ENCODE measurements around the gene PRIM1.
"Not testable (repeated sequence)": the region's sequence is repeated elsewhere in the genome, so short reads cannot be mapped to it uniquely, and the experiment has no call there.

The PRIM1 gene

DNA sequence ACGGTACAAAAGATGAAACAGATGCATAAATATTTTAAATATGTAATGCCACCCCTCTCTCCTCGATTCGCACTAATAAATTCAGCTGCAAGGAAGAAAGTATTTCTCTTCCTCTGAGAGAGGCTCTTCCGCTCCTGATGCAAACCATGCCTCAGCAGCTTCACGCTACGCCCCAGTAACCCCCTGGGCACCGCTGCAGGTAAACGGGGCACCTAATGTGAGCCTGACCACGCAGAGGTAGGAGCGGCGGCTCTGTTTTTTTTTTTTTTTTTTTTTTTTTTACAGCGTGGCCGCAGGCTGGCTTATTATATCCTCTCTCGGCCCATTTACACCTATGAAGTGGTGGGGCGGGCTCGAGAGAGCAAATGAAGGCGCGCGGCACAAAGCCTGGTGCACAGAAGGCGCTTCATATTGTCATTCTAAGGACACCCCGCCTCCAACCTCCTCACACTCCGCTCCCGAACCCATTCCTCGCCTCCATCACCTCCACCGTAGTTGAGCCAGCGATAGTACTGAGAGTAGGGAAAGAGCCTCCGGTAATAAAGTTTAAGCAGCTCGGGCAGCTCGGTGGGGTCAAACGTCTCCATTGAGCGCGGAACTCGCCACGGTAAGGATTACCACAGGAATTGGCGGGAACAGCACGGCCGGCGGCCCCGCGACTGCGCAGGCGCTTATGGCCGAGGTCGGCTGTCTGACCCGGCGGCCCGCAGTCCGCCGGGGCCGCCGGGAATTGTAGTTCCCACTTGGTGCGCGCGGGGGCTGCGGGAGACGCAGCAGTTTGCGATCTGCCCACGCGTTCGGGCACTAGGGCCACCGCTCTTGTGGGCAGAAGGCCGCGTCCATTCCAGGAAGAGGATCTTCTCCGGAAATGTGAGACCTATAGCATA is at the start of gene PRIM1:
PRIM1 (minus strand) TSS at position 612 of the 887 bp plus-strand sequence; CDS start at position 587, 25 bp downstream.
- peak; percentile 85 to 90 for DNase-seq

DNA sequence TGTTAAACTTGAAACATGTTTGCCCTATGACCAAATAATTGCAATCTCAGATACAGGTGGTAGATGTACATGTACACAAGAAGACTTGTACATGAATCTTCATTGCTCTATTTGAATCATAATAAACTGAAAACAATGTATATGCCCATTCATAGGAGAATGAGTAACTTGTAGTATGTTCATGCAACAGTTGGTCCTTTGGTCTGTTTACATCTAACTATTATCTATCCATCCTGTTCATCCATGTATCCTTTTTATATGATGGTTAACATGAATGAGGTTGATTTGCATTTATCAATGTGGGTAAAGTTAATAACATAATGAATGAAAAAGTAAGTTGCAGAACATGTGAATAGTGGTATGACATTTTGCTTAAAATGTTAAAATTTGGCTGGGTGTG is 48.1 kb upstream of the PRIM1 start:
- no peak for DNase-seq

DNA sequence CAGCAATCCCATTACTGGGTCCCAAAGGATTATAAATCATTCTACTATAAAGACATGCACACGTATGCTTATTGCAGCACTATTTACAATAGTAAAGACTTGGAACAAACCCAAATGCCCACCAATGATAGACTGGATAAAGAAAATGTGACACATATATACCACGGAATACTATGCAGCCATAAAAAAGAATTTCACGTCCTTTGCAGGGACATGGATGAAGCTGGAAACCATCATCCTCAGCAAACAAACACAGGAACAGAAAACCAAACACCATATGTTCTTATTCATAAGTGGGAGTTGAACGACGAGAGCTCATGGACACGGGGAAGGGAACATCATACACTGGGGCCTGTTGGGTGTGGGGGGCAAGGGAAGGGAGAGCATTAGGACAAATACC is 47.2 kb upstream of the PRIM1 start:
- not testable (repeated sequence) for DNase-seq

DNA sequence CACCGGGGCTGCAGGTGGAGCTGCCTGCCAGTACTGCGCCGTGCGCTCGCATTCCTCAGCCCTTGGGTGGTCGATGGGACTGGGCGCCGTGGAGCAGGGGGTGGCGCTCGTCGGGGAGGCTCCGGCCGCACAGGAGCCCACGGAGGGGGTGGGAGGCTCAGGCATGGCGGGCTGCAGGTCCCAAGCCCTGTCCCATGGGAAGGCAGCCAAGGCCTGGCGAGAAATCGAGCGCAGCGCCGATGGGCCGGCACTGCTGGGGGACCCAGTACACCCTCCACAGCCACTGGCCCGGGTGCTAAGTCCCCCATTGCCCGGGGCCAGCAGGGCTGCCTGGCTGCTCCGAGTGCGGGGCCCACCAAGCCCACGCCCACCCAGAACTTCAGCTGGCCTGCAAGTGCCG is 43.7 kb upstream of the PRIM1 start:
- DNase-seq, result not testable (repeated sequence)

DNA sequence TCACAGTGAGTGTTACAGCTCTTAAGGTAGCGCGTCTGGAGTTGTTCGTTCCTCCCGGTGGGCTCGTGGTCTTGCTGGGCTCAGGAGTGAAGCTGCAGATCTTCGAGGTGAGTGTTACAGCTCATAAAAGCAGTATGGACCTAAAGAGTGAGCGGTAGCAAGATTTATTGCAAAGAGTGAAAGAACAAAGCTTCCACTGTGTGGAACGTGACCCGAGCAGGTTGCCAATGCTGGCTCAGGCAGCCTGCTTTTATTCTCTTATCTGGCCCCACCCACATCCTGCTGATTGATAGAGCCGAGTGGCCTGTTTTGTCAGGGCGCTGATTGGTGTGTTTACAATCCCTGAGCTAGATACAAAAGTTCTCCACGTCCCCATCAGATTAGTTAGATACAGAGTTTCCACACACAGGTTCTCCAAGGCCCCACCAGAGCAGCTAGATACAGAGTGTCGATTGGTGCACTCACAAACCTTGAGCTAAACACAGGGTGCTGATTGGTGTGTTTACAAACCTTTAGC is 43.0 kb upstream of the PRIM1 start:
- not testable (repeated sequence) for DNase-seq

DNA sequence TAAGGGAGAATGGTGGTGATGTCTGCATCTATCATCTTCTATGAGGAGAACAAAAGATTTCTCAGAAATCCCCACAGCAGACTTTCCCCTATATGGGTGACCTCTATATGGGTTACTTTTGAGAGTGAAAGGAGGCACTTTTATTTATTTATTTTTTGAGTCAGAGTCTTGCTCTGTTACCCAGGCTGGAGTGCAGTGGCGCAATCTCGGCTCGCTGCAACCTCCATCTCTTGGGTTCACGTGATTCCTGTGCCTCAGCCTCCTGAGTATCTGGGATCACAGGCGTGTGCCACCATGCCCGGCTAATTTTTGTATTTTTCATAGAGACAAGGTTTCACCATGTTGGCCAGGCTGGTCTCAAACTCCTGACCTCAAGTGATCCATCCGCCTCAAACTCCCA is 41.0 kb upstream of the PRIM1 start:
- DNase-seq, result not testable (repeated sequence)

DNA sequence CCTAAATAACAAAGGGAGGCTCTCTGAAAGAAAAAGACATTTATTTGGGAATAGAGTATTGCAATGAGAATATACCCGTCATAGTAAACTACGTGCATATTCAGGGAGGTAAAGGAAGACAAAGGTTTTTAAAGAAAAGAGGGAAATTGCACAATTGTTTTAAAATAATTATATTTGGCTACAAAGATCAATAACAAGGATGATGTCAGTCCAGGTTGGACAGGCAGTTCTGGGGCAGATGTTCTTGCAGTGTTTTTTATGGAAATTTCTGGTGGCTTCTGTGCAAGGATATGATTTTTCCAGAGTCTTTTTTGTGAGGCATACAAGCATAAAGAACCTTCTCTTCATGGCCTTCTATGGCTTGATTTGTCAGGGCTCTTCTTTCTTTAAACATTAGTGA is 40.6 kb upstream of the PRIM1 start:
- DNase-seq, result no peak

DNA sequence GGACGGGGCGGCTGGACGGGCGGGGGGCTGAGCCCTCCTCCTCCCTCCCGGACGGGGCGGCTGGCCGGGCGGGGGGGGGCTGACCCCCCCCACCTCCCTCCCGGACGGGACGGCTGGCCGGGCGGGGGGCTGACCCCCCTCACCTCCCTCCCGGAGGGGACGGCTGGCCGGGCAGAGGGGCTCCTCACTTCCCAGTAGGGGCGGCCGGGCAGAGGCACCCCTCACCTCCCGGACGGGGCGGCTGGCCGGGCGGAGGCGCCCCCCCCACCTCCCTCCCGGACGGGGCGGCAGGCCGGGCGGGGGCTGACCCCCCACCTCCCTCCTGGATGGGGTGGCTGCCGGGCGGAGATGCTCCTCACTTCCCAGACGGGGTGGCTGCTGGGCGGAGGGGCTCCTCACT is 37.3 kb upstream of the PRIM1 start:
- not testable (repeated sequence) for DNase-seq

DNA sequence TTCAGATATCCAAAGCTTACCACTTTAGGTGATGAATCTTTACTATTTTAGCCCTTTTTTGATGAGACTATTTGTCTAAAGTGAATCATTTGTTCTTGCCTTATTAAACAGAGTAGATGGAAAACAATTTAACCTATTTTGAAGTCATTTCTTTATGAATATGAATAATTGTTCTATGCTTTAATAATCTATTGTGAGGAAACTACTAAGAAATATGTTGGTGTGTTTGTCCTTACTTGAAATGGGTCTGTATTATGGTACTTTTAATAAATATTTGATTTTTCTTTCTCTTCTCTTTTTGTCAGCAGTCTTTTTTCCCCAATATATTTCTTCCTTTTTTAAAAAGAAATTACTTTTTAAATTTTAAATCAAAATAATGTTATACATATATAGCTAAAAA is 35.4 kb upstream of the PRIM1 start:
- no peak for DNase-seq

DNA sequence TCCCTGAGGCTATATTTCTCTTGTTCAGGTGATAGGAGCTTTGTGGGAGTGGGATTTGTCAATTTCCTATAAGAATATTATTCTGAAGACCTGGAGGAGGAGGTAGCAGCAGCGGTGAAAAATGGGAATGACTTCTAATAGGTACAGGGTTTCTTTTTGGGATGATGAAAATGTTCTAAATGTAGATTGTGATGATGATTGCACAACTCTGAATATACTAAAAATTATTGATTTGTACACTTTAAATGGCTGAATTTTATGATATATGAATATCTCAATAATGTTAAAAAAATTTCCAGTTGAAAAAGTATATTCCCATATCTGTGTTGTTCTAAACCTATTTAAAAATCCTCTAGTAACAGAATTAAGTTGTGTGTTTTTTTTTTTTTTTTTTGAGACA is 33.8 kb upstream of the PRIM1 start:
- DNase-seq, result no peak

DNA sequence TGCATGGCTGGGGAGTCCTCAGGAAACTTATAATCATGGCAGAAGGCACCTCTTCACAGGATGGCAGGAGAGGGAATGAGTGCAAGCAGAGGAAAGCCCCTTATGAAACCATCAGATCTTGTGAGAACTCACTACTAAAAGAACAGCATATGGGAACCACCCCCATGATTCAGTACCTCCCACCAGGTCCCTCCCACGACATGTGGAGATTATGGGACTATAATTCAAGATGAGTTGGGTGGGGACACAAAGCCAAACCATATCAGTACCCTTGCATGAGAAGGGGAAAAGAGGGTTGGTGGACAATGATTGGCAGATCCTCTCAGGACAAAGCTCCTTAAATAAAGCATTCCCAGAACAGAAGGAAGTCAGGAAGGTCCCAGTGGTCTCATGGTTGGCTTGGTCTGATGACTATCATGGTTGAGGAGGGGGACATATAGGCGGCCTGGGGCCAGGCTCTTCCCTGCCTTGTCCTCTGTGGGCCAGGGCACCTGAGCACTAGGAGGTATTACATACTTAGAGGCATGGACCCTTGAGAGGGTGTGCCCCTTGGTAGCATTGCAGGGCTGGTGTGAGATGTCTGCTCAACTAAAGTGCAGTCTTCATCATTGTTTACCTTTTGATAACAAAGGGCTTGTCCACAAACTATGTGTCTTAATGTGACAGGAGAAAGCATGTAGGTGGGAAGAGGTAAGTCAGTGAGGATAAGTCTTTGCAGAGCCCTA is 33.2 kb upstream of the PRIM1 start:
- DNase-seq, result no peak

DNA sequence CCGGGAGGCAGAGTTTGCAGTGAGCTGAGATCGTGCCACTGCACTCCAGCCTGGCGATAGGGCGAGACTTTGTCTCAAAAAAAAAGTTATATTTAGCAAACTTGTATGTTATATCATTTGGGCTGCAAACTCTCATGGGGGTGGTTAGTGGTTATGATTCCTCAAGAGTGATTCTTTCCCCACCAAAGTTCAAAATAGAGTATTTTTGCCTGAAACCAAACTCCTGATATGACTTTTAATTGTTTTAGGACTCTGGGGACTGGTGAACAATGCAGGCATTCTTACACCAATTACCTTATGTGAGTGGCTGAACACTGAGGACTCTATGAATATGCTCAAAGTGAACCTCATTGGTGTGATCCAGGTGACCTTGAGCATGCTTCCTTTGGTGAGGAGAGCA is 29.6 kb upstream of the PRIM1 start:
- no peak for DNase-seq

DNA sequence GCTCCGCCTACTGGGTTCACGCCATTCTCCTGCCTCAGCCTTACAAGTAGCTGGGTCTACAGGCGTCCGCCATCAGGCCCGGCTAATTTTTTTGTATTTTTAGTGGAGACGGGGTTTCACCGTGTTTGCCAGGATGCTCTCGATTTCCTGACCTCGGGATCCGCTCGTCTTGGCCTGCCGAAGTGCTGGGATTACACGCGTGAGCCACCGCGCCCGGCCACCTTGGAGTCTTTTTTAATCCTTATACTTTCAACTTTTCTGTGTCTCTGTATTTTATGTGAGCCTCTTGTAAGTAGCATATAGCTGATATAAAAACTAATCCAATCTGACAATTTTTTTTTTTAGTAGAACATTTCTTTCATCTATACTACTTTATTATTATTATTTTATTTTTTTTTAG is 26.6 kb upstream of the PRIM1 start:
- no peak for DNase-seq

DNA sequence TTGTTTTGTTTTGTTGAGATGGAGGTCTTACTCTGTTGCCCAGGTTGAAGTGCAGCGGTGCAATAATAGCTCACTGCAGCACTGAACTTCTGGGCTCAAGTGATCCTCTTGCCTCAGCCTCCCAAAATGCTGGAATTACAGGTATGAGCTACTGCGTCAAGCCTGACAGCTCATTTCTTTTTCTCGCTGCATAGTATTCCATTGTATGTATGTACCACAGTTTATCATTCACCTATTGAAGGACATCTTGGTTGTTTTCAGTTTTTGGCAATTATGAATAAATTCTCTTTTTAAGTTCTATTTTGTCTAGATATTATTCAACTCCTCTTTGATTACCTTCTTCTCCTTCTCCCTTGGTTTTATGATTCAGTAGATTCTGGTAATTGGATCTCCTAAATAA is 24.5 kb upstream of the PRIM1 start:
- DNase-seq, result no peak

DNA sequence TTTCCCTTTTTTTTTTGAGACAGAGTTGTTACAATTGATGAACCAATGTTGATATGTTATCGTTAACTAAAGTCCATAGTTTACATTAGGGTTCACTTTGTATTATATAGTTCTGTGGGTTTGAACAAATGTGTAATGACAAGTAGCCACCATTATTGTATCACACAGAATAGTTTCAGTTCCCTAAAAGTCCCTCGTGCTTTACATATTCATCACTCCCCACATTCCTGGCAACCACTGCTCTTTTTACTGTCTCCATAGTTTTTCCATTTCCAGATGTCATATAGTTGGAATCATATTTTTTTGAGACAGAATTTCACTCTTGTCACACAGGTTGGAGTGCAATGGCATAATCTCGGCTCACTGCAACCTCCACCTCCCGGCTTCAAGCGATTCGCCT is 23.5 kb upstream of the PRIM1 start:
- DNase-seq, result no peak

DNA sequence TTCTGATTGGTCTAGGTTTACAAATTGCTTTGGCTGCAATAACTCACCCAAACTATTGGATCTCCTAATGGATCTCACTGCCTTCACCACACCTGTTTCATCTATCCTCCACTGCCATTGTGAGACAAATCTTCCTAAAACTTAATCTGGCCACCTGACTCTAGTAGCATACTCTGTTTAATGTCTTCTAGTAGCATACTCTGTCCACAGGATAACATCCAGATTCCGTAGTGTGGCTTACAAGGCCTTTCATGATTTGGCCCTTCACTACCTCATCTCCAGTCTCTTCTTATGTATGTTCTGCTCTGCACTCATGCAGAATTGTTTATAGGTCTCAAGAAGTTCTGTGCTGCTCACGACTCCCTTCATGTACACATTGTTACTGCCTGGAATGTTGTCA is 21.0 kb upstream of the PRIM1 start:
- DNase-seq, result no peak

DNA sequence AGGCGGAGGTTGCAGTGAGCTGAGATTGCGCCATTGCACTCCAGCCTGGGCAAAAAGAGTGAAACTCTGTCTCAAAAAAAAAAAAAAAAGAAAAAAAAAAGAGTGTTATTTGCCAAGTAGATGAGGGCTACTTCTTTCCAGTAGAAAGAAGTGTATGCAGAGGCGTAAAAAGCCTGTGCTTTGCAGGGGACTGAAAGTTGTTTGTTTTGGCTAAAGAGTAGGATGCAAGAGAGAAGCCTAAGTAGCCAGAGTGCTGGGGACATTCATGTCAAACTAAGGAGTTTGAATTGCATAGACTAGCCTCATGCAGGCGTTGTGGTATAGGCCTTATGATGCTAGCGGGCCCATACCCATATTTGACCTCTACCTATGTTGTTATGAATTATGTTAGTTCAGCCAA is 20.5 kb upstream of the PRIM1 start:
- no peak for DNase-seq

DNA sequence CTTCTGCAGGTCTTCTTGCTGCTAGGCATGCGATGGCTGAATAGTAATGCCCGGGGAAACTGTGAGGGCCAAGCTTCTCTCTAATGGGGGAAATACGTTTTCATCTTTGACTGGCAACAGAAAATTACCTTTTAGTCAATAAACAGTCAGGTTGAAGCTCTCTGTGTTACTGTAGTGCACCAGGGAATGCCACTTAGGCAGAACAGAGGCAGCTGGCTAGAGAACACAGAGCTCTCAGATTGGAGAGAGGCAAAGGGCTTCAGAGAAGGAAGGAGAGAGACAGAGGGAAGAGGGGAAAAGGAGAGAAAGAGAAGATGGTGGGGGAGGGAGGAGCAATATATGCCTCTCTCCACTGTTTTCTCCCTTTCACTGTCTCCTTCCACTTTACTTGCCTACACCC is 17.7 kb upstream of the PRIM1 start:
- DNase-seq, result no peak

DNA sequence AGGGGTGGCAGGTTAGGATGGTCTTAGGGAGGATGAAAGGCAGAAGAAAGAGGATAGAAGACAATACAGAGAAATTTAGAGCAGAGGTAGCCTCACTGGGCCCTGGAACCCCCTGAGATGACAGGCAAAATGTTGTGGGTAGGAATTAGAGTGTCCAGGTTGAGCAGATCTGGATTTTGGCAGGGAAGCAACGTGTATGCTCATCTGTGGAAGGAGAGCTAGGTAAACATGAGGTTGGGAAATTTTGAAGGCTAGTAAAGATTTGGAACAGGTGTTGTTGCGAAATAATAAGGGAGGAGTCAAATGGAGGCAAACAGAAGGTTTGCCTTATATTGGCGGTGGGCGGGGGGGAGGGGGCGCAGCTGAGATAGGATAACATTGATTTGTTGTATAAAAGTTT is 16.3 kb upstream of the PRIM1 start:
- peak in 1 of 2 experiments; percentile 11 for DNase-seq

DNA sequence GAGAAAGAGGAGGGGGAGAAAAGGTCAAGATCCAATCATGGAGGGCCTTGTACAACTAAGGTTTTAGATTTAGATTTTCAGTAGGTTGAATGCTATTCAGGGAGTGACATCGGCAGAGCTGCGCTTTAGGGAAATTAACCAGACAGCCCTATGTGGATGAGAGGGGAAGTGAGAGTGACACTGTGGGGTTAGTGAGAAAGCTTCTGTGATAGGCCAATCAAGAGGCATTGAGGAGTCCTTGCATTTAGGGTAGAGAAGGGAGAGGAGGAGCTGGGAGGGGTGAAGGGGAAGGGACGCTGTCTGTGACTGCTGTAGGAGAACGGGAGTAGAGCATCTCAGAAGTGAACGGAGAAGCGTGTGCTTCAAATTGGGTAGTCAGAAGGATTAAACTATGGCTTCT is 14.4 kb upstream of the PRIM1 start:
- no peak for DNase-seq

DNA sequence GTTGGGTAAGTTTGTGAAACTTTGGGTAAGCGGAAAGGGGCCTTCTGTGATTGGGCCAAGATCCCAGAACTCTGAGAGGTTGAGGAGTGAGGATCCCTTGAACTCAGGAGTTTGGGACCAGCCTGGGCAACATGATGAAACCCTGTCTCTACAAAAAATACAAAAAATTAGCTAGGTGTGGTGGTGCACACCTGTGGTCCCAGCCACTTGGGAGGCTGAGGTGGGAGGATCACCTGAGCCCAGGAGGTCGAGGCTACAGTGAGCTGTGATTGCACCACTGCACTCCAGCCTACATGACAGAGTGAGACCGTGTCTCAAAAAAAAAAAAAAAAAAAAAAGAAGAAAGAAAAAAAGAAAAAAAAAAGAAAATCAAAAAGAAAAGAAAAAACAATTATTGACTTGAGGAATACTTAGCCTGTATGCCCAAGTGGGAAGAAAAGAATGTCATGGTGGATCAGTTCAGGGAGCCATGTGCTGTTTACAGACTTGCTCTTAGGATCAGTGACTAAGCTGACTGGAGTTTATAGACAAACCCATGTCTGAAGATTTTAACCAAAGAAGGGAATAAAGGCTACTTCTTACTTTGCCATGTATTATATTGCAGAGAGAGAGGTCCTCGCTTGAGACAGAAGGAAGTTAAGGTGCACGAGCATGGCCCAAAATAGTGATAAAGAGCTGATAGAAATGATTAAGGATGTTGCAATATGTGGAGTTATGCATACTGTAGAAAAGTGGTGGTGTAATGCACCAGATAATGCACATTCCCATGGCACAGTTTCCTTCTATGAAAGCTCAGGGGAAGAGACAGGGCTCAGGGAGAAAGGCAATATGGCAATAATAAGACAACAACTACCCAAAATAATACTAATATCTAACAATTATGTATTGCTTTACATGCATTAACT is 11.9 kb upstream of the PRIM1 start:
- DNase-seq, result no peak

DNA sequence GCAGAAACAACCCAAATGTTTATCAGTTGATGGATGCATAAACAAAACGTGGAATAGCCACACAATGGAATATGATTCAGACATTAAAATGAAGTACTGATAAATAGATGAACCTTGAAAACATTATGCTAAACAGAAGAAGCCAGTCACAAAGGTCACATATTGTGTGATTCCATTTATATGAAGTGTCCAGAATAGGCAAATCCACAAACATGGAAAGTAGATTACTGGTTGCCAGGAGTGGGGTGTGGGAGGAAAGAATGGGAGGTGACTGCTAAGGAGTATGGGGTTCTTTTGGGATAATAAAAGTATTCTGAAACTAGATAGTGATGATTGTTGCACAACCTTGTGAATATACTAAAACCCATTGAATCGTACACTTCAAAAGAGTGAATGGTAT is 9.7 kb upstream of the PRIM1 start:
- DNase-seq, result no peak

DNA sequence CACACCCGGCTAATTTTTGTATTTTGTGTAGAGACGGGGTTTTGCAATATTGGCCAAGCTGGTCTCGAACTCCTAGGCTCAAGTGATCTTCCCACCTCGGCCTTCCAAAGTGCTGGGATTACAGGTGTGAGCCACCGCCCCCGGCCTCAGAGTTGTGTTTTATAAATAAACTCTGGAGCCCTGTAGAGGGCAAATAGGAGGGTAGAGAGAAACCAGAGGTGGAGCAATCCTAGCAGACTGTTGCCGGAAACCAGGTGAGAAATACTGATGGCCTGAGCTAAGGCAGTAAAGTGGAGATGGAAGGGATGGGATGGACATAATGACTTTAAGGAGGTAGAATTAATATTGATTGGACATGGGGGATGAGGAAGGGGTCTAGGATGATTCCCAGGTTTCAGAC is 8.3 kb upstream of the PRIM1 start:
- DNase-seq, result no peak
